ENCODE measurements around the gene XRCC2.

- TF ChIP-seq CTCF (IDR thresholded peaks at IDR 0.05) = no peak
- no peak for TF ChIP-seq POLR2A (IDR thresholded peaks at IDR 0.05)
Observed at GRCh38 chr7:152633072-152633471, 42.9 kb downstream of the XRCC2 start.
